ENCODE results near the gene ARHGEF7.
A peak's percentile ranks its signal among the peaks of the same experiment; 100 is the strongest.

The ARHGEF7 gene

GRCh38 chr13:111315347-111315995 is 200.4 kb downstream of the ARHGEF7 start:
- Histone ChIP-seq H3K36me3 (ENCODE audit: control insufficient read depth in 5 of 5, insufficient read depth in 5 of 5, low read length in 5 of 5) (peaks cover 0 to 40% (median 17%) of the 10 kb centered on the region in 5 donors), H3K9me3 (ENCODE audit: control insufficient read depth in 5 of 5, low read length in 5 of 5) (peaks cover 0 to 10% (median 3%) of the 10 kb centered on the region in 5 donors), H3K4me3 (ENCODE audit: low read depth in 1 of 5, low read length in 5 of 5) (no peak overlapping the region), H3K9ac (ENCODE audit: low read length in 5 of 5) (peak overlapping the region in 1 of 5 donors; percentile 3), H3K27me3 (ENCODE audit: control insufficient read depth in 5 of 5, insufficient read depth in 4 of 5, low read length in 5 of 5) (no peaks in the 10 kb centered on the region), H3K27ac (ENCODE audit: low read depth, low read length) (peak overlapping the region; percentile 76), H3K4me1 (ENCODE audit: control insufficient read depth in 5 of 5, insufficient read depth in 5 of 5, low read length in 5 of 5) (peaks cover 0 to 24% (median 12%) of the 10 kb centered on the region in 5 donors)

GRCh38 chr13:111316161-111316730 is 201.1 kb downstream of the ARHGEF7 start:
- H3K36me3 ChIP-seq (ENCODE audit: control insufficient read depth in 5 of 5, insufficient read depth in 5 of 5, low read length in 5 of 5) = peaks cover 0 to 38% (median 17%) of the 10 kb centered on the region in 5 donors
- H3K9me3 ChIP-seq (ENCODE audit: control insufficient read depth in 5 of 5, low read length in 5 of 5) = peaks cover 0 to 10% (median 3%) of the 10 kb centered on the region in 5 donors
- H3K4me3 ChIP-seq (ENCODE audit: low read depth in 1 of 5, low read length in 5 of 5) = no peak overlapping the region
- no peaks in the 10 kb centered on the region for H3K27me3 ChIP-seq (ENCODE audit: control insufficient read depth in 5 of 5, insufficient read depth in 4 of 5, low read length in 5 of 5)
- H3K27ac ChIP-seq (ENCODE audit: low read depth, low read length) = peak overlapping the region; percentile 76
- peak overlapping the region in 1 of 5 donors; percentile 45 for H3K9ac ChIP-seq (ENCODE audit: low read length in 5 of 5)
- peaks cover 0 to 24% (median 12%) of the 10 kb centered on the region in 5 donors for H3K4me1 ChIP-seq (ENCODE audit: control insufficient read depth in 5 of 5, insufficient read depth in 5 of 5, low read length in 5 of 5)

GRCh38 chr13:111317042-111317550 is 202.0 kb downstream of the ARHGEF7 start:
- Histone ChIP-seq H3K27ac (ENCODE audit: low read depth, low read length) (peak overlapping the region; percentile 76), H3K9me3 (ENCODE audit: control insufficient read depth in 5 of 5, low read length in 5 of 5) (peaks cover 0 to 10% (median 3%) of the 10 kb centered on the region in 5 donors), H3K4me3 (ENCODE audit: low read depth in 1 of 5, low read length in 5 of 5) (no peak overlapping the region), H3K4me1 (ENCODE audit: control insufficient read depth in 5 of 5, insufficient read depth in 5 of 5, low read length in 5 of 5) (peaks cover 0 to 24% (median 12%) of the 10 kb centered on the region in 5 donors), H3K36me3 (ENCODE audit: control insufficient read depth in 5 of 5, insufficient read depth in 5 of 5, low read length in 5 of 5) (peaks cover 0 to 30% (median 16%) of the 10 kb centered on the region in 5 donors), H3K9ac (ENCODE audit: low read length in 5 of 5) (no peak overlapping the region), H3K27me3 (ENCODE audit: control insufficient read depth in 5 of 5, insufficient read depth in 4 of 5, low read length in 5 of 5) (no peaks in the 10 kb centered on the region)

- H3K27ac ChIP-seq (ENCODE audit: low read depth, low read length) = no peak overlapping the region
- H3K9me3 ChIP-seq (ENCODE audit: control insufficient read depth in 5 of 5, low read length in 5 of 5) = peaks cover 0 to 5% (median under 1%) of the 10 kb centered on the region in 5 donors
- no peaks in the 10 kb centered on the region for H3K27me3 ChIP-seq (ENCODE audit: control insufficient read depth in 5 of 5, insufficient read depth in 4 of 5, low read length in 5 of 5)
- peaks cover 0 to 26% (median 13%) of the 10 kb centered on the region in 5 donors for H3K36me3 ChIP-seq (ENCODE audit: control insufficient read depth in 5 of 5, insufficient read depth in 5 of 5, low read length in 5 of 5)
- H3K4me3 ChIP-seq (ENCODE audit: low read depth in 1 of 5, low read length in 5 of 5) = no peak overlapping the region
- peaks cover 0 to 24% (median 12%) of the 10 kb centered on the region in 5 donors for H3K4me1 ChIP-seq (ENCODE audit: control insufficient read depth in 5 of 5, insufficient read depth in 5 of 5, low read length in 5 of 5)
- H3K9ac ChIP-seq (ENCODE audit: low read length in 5 of 5) = no peak overlapping the region
These were observed 202.6 kb downstream of the ARHGEF7 start for GRCh38 chr13:111317571-111318345.

GRCh38 chr13:111318386-111318785 is 203.3 kb downstream of the ARHGEF7 start:
- Histone ChIP-seq H3K36me3 (ENCODE audit: control insufficient read depth in 5 of 5, insufficient read depth in 5 of 5, low read length in 5 of 5) (peaks cover 0 to 23% (median 8%) of the 10 kb centered on the region in 5 donors), H3K27me3 (ENCODE audit: control insufficient read depth in 5 of 5, insufficient read depth in 4 of 5, low read length in 5 of 5) (no peaks in the 10 kb centered on the region), H3K9ac (ENCODE audit: low read length in 5 of 5) (no peak overlapping the region), H3K9me3 (ENCODE audit: control insufficient read depth in 5 of 5, low read length in 5 of 5) (no peaks in the 10 kb centered on the region), H3K4me1 (ENCODE audit: control insufficient read depth in 5 of 5, insufficient read depth in 5 of 5, low read length in 5 of 5) (peaks cover 0 to 24% (median 12%) of the 10 kb centered on the region in 5 donors), H3K4me3 (ENCODE audit: low read depth in 1 of 5, low read length in 5 of 5) (no peak overlapping the region), H3K27ac (ENCODE audit: low read depth, low read length) (no peak overlapping the region)

- Histone ChIP-seq H3K27me3 (ENCODE audit: control insufficient read depth in 5 of 5, insufficient read depth in 4 of 5, low read length in 5 of 5) (peaks cover 0 to 4% (median 0%) of the 10 kb centered on the region in 5 donors), H3K9ac (ENCODE audit: low read length in 5 of 5) (no peak overlapping the region), H3K9me3 (ENCODE audit: control insufficient read depth in 5 of 5, low read length in 5 of 5) (no peaks in the 10 kb centered on the region), H3K4me1 (ENCODE audit: control insufficient read depth in 5 of 5, insufficient read depth in 5 of 5, low read length in 5 of 5) (peaks cover 0 to 24% (median 12%) of the 10 kb centered on the region in 5 donors), H3K4me3 (ENCODE audit: low read depth in 1 of 5, low read length in 5 of 5) (no peak overlapping the region), H3K27ac (ENCODE audit: low read depth, low read length) (no peak overlapping the region), H3K36me3 (ENCODE audit: control insufficient read depth in 5 of 5, insufficient read depth in 5 of 5, low read length in 5 of 5) (peaks cover 0 to 23% (median 8%) of the 10 kb centered on the region in 5 donors)
These were observed 204.4 kb downstream of the ARHGEF7 start for GRCh38 chr13:111319521-111319920.

GRCh38 chr13:111319998-111320911 is 205.1 kb downstream of the ARHGEF7 start, which contains the start of gene TEX29:
TEX29 (plus strand) TSS chr13:111320642; CDS start chr13:111320891, 249 bp downstream.
- peaks cover 0 to 24% (median 12%) of the 10 kb centered on the region in 5 donors for H3K4me1 ChIP-seq (ENCODE audit: control insufficient read depth in 5 of 5, insufficient read depth in 5 of 5, low read length in 5 of 5)
- no peak within 1 kb of the TSS for H3K27ac ChIP-seq (ENCODE audit: low read depth, low read length)
- H3K36me3 ChIP-seq (ENCODE audit: control insufficient read depth in 5 of 5, insufficient read depth in 5 of 5, low read length in 5 of 5) = peaks cover 0 to 23% (median 8%) of the 10 kb centered on the region in 5 donors
- H3K27me3 ChIP-seq (ENCODE audit: control insufficient read depth in 5 of 5, insufficient read depth in 4 of 5, low read length in 5 of 5) = peaks cover 0 to 4% (median 0%) of the 10 kb centered on the region in 5 donors
- no peaks in the 10 kb centered on the region for H3K9me3 ChIP-seq (ENCODE audit: control insufficient read depth in 5 of 5, low read length in 5 of 5)
- no peak within 1 kb of the TSS for H3K9ac ChIP-seq (ENCODE audit: low read length in 5 of 5)
- no peak within 1 kb of the TSS for H3K4me3 ChIP-seq (ENCODE audit: low read depth in 1 of 5, low read length in 5 of 5)

GRCh38 chr13:111322001-111322915 is 207.1 kb downstream of the ARHGEF7 start:
- H3K4me3 ChIP-seq (ENCODE audit: low read depth in 1 of 5, low read length in 5 of 5) = no peak overlapping the region
- no peak overlapping the region for H3K9ac ChIP-seq (ENCODE audit: low read length in 5 of 5)
- peaks cover 0 to 8% (median under 1%) of the 10 kb centered on the region in 5 donors for H3K36me3 ChIP-seq (ENCODE audit: control insufficient read depth in 5 of 5, insufficient read depth in 5 of 5, low read length in 5 of 5)
- peaks cover 0 to 4% (median 0%) of the 10 kb centered on the region in 5 donors for H3K27me3 ChIP-seq (ENCODE audit: control insufficient read depth in 5 of 5, insufficient read depth in 4 of 5, low read length in 5 of 5)
- H3K9me3 ChIP-seq (ENCODE audit: control insufficient read depth in 5 of 5, low read length in 5 of 5) = no peaks in the 10 kb centered on the region
- H3K4me1 ChIP-seq (ENCODE audit: control insufficient read depth in 5 of 5, insufficient read depth in 5 of 5, low read length in 5 of 5) = peaks cover 0 to 6% (median 3%) of the 10 kb centered on the region in 5 donors
- no peak overlapping the region for H3K27ac ChIP-seq (ENCODE audit: low read depth, low read length)

All from subcutaneous abdominal adipose tissue (tissue), 5 donors.